PFSK-1 (cell line): ENCODE measurements around the gene ZNF768.

Experiments used
- FOXP2 ChIP-seq: optimal IDR thresholded peaks from 2 replicates; pipeline ENCODE3; 2011; ENCODE audit warnings: borderline replicate concordance, control low read depth, inconsistent platforms; ENCODE audit not compliant: insufficient read depth; ENCODE audit errors: extremely low read length, extremely low read depth
- POLR2AphosphoS5 ChIP-seq: IDR thresholded peaks from 2 replicates; pipeline ENCODE4 v1.6.1; 2012; ENCODE audit warnings: low read depth, mild to moderate bottlenecking, control low read depth, low read length, moderate library complexity
- REST ChIP-seq, 2 experiments: IDR thresholded peaks; 2 replicates each; pipeline versions ENCODE4 v1.6.1 to v1.8.0; 2011 to 2012; ENCODE audit warnings: low read depth in 2 of 2, low read length in 2 of 2, control low read depth in 1 of 2, inconsistent platforms in 1 of 2, mild to moderate bottlenecking in 1 of 2, moderate library complexity in 1 of 2; ENCODE audit not compliant: insufficient read depth in 1 of 2
- SIN3A ChIP-seq: IDR thresholded peaks from 2 replicates; pipeline ENCODE4 v1.6.1; 2012; ENCODE audit warnings: mild to moderate bottlenecking, low read length, moderate library complexity, borderline replicate concordance; ENCODE audit not compliant: insufficient read depth
- TAF1 ChIP-seq: IDR thresholded peaks from 2 replicates; pipeline ENCODE4 v1.6.1; 2012; ENCODE audit warnings: low read length, control low read depth, borderline replicate concordance; ENCODE audit not compliant: insufficient read depth

Gene ZNF768

GRCh38 chr16:30569746-30570635 lies 43.6 kb upstream of the ZNF768 start:
- TF ChIP-seq FOXP2 = no peak
- no peak for TF ChIP-seq SIN3A
- TF ChIP-seq REST (IDR thresholded peaks at IDR 0.05; ENCODE audit: insufficient read depth in 1 of 2, low read depth in 2 of 2, low read length in 2 of 2) = no peak
- no peak for TF ChIP-seq POLR2AphosphoS5
- TF ChIP-seq TAF1 = no peak

DNA sequence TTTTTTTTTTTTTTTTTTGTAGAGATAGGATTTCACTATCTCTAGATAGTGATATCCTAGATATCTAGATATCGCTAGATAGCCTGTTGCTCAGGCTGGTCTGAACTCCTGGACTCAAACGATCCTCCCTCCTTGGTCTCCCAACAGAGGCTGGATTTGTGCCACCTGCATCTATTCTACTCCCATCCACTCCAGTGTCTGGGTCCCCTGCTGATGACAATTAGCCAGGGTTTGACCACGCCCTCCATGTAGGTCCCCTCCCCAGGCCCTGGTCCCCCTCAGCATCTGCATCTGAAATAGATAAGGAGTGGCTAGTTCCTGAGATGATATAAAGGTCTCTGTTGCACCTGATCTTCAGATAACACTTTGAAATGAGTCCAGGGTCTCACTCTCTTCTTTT lies 42.9 kb upstream of the ZNF768 start:
- TF ChIP-seq SIN3A = no peak
- no peak for TF ChIP-seq POLR2AphosphoS5
- no peak for TF ChIP-seq TAF1
- TF ChIP-seq REST (IDR thresholded peaks at IDR 0.05; ENCODE audit: insufficient read depth in 1 of 2, low read depth in 2 of 2, low read length in 2 of 2) = no peak
- no peak for TF ChIP-seq FOXP2

- TF ChIP-seq POLR2AphosphoS5 (no peak), TAF1 (no peak), SIN3A (no peak), FOXP2 (no peak), REST (IDR thresholded peaks at IDR 0.05; ENCODE audit: insufficient read depth in 1 of 2, low read depth in 2 of 2, low read length in 2 of 2) (no peak)
Observed at GRCh38 chr16:30567991-30568638, 41.7 kb upstream of the ZNF768 start.

DNA sequence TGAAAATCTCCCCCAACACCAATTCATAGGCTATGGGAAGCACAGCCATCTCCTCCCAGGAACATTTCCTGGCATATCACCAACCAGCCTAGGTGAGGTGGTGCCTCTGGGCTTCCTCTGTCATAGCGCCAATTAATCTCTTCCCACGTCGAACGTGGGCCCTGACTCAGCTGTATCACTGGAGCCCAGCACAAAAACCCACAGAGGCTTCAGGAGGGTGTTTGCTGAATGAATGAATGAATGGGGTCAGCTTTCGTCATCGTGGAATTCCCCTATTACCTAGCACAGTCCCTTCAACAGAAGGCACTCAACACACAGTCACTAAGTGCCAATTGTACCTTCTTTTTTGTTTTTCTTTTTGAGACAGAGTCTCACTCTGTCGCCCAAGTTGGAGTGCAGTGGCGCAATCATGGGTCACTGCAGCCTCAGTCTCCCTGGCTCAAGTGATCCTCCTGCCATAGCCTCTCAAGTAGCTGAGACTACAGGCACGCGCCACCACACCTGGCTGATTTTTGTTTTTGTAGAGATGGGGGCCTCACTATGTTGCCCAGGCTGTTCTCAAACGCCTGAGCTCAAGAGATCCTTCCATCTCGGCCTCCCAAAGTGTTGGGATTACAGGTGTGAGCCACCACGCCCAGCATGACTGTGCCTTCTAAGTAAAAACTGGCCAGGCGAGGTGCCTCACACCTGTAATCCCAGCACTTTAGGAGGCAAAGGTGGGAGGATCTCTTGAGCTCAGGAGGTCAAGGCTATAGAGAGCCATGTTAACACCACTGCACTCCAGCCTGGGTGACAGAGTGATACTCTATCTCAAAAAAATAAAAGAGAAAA lies 41.0 kb upstream of the ZNF768 start:
- TF ChIP-seq TAF1 (no peak), POLR2AphosphoS5 (no peak), SIN3A (no peak), FOXP2 (no peak)

DNA sequence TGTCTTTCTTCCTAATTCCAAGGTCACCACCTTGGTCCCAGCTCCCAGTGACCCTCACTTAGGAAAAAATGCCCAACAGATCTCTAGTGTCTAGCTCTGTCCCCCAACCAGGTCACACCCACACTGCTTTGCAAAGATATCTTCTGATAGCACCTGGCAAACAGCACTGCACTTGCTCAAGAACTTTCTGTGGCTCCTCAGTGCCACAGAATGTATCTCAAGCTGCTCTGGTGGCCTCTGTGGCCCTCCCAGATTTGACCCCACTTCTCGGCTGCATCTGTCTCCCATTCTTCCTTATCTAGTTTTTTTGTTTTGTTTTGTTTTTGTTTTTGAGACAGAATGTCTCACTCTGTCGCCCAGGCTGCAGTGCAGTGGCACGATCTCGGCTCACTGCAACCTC lies 40.2 kb upstream of the ZNF768 start:
- TF ChIP-seq SIN3A (no peak), REST (IDR thresholded peaks at IDR 0.05; ENCODE audit: insufficient read depth in 1 of 2, low read depth in 2 of 2, low read length in 2 of 2) (no peak), TAF1 (no peak), POLR2AphosphoS5 (no peak), FOXP2 (no peak)
